Measurements from ENCODE around the gene TENM4. TPM values are rescaled to one million over a fixed set of nuclear protein-coding genes. Genes with fewer than 3 reads are reported as not detected.

The TENM4 gene
- total RNA-seq, 2 donors from 2014 or later = 2.6 to 6.8 TPM

DNA sequence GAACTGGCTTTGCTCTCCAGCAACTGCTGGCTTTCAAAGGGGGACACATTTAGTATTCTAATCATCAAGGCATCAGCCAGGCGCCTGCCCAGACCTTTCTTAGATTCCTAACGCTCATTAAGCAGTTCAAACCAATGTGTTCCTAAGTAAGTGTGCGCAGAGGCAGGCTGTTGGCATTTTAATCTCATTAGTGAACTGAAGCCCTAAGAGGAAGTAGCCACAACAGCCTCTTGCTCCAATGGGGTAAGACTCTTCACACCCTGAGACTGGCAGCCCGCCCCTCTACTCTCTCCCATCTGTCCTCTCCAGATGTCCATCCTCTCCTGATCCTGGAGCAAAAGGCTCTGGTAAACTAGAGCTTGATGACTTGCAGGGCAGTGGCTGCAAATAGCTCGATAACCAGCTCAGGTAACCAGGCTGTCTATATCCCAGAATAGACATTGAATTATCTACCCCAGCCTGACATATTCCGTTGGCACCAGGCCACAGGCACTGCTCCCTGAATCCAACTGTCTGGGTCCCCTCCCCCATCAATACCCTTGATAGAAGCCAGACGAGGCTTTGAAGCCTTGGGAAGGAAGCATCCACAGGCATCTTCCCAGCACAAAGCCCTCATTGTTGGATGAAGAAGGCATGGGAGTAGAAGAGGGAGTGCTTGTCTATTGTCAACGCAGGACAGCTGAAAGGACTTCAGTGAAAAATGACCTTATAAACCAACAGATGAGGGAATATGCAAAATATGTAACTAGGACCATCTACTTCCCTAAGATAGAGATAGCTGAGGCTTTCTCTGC, 321.1 kb downstream of the TENM4 start:
- 60% methylated on average over 8 of the region's 8 CpGs for WGBS
- intact Hi-C loops (cut with DNase I) = no loop called here
- DNase-seq (ENCODE audit: low spot score) = no peak
- no peaks in the 10 kb centered on the region for H3K4me1 ChIP-seq (replicated peaks)
- no peak overlapping the region for H3K27ac ChIP-seq
- H3K27me3 ChIP-seq (replicated peaks; ENCODE audit: insufficient read depth) = no peaks in the 10 kb centered on the region
- H3K4me3 ChIP-seq = no peak overlapping the region
- TF ChIP-seq, protein P1, sequence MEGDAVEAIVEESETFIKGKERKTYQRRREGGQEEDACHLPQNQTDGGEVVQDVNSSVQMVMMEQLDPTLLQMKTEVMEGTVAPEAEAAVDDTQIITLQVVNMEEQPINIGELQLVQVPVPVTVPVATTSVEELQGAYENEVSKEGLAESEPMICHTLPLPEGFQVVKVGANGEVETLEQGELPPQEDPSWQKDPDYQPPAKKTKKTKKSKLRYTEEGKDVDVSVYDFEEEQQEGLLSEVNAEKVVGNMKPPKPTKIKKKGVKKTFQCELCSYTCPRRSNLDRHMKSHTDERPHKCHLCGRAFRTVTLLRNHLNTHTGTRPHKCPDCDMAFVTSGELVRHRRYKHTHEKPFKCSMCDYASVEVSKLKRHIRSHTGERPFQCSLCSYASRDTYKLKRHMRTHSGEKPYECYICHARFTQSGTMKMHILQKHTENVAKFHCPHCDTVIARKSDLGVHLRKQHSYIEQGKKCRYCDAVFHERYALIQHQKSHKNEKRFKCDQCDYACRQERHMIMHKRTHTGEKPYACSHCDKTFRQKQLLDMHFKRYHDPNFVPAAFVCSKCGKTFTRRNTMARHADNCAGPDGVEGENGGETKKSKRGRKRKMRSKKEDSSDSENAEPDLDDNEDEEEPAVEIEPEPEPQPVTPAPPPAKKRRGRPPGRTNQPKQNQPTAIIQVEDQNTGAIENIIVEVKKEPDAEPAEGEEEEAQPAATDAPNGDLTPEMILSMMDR (IDR thresholded peaks at IDR 0.05) = no peak
- no peak for TF ChIP-seq POLR2AphosphoS5 (IDR thresholded peaks at IDR 0.05)
- no peak for TF ChIP-seq POLR2A (IDR thresholded peaks at IDR 0.05)
- no peaks in the 10 kb centered on the region for H3K9me3 ChIP-seq
- no peaks in the 10 kb centered on the region for H3K36me3 ChIP-seq

DNA sequence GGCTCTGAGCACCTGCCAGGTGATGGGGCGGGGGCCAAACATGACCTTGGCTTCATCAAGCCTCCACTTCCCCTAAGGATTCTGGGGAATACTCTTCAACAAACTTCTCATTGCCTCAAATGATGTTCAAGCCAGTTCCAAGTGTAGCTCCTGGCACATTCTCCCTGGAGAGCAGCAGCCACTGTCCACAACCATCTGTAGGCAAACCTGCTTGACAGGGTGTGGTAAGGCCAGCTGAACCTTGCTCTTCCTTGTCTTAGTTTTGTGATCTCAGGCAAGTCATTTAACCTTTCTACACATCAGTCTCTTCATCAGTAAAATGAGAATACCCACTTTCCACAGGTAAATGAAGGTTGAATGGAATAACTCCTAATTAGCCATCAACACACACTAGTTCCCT, 323.3 kb downstream of the TENM4 start:
- Histone ChIP-seq H3K36me3 (no peaks in the 10 kb centered on the region), H3K27ac (no peak overlapping the region), H3K4me1 (replicated peaks) (no peaks in the 10 kb centered on the region), H3K27me3 (replicated peaks; ENCODE audit: insufficient read depth) (no peaks in the 10 kb centered on the region), H3K9me3 (no peaks in the 10 kb centered on the region), H3K4me3 (no peak overlapping the region)
- intact Hi-C loops (cut with DNase I) = no loop called here
- TF ChIP-seq POLR2AphosphoS5 (IDR thresholded peaks at IDR 0.05) (no peak), POLR2A (IDR thresholded peaks at IDR 0.05) (no peak)
- TF ChIP-seq, protein P1 (IDR thresholded peaks at IDR 0.05) = no peak
- 93% methylated on average over 1 of the region's 1 CpG for WGBS
- no peak for DNase-seq (ENCODE audit: low spot score)

GRCh38 chr11:79116600-79116999, 324.2 kb downstream of the TENM4 start:
- intact Hi-C loops (cut with DNase I) = no loop called here
- H3K4me3 ChIP-seq = no peak overlapping the region

DNA sequence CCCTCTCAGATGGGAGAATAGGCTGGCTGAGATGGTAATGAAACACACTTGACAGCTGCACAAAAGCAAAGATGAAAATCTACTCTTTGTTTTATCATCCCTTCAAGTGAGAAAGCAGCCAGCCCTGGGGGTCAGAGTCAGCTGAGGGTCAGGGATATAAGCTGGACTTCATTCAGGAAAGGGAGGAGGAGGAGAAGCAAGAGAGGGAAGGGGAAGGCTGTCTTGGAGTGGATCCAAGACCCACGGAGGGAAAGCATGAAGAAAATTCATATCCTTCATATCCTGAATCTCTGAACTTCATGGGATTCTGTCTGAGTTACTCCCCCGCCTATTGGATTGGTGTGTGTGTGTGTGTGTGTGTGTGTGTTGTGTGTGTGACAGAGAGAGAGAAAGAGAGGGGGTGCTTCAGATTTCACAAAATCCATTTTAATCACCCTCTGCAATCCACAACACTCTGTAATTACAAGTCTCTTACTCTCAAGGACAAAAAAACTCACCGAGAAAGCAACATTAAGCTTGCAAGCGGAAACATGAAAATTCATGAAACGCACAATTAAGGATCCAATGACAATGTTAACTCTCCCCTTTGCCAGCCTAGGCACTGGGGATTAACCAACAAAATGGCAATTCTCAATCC, 327.7 kb downstream of the TENM4 start:
- Histone ChIP-seq H3K27me3 (replicated peaks; ENCODE audit: insufficient read depth) (no peaks in the 10 kb centered on the region), H3K36me3 (no peaks in the 10 kb centered on the region), H3K9me3 (no peaks in the 10 kb centered on the region), H3K27ac (no peak overlapping the region), H3K4me1 (replicated peaks) (no peaks in the 10 kb centered on the region), H3K4me3 (no peak overlapping the region)
- DNase-seq (ENCODE audit: low spot score) = no peak
- WGBS = 56% methylated on average over 5 of the region's 5 CpGs
- intact Hi-C loops (cut with DNase I) = no loop called here
- TF ChIP-seq, protein P1 (IDR thresholded peaks at IDR 0.05) = no peak
- TF ChIP-seq POLR2AphosphoS5 (IDR thresholded peaks at IDR 0.05) (no peak), POLR2A (IDR thresholded peaks at IDR 0.05) (no peak)

More at GRCh38 chr11:79116600-79116999, 324.2 kb downstream of the TENM4 start:
- WGBS = 88% methylated on average over 2 of the region's 2 CpGs
- no peaks in the 10 kb centered on the region for H3K27me3 ChIP-seq (replicated peaks; ENCODE audit: insufficient read depth)
- no peaks in the 10 kb centered on the region for H3K36me3 ChIP-seq
- no peak overlapping the region for H3K27ac ChIP-seq
- H3K9me3 ChIP-seq = no peaks in the 10 kb centered on the region
- no peaks in the 10 kb centered on the region for H3K4me1 ChIP-seq (replicated peaks)
- TF ChIP-seq POLR2A (IDR thresholded peaks at IDR 0.05) = no peak
- TF ChIP-seq POLR2AphosphoS5 (IDR thresholded peaks at IDR 0.05) = no peak
- TF ChIP-seq, protein P1 (IDR thresholded peaks at IDR 0.05) = no peak
- DNase-seq (ENCODE audit: low spot score) = no peak
